ENCODE measurements around the gene SIGLEC15. TPM values are rescaled to one million over a fixed set of nuclear protein-coding genes. Genes with fewer than 3 reads are reported as not detected.

Gene SIGLEC15
- total RNA-seq, result not detected

GRCh38 chr18:45825258-45826044 is at the start of gene SIGLEC15:
TSS of gene SIGLEC15 (plus strand) at chr18:45825675. CDS start at chr18:45825729, 54 bp downstream.

Other genes starting within 250 kb of the SIGLEC15 start
- under 1 TPM in 1 of 2 experiments, not detected in 1; 0.08 TPM for gene SLC14A2, start 210.2 kb upstream of the SIGLEC15 start, total RNA-seq
- gene SLC14A1, start 101.5 kb upstream of the SIGLEC15 start, total RNA-seq, result 1 to 10 TPM; 2.5 to 3.3 TPM
- gene EPG5, start 141.7 kb downstream of the SIGLEC15 start, total RNA-seq, result 10 to 100 TPM; 24.8 to 25.1 TPM
- gene PSTPIP2, start 246.6 kb downstream of the SIGLEC15 start, total RNA-seq, result 10 to 100 TPM; 11.3 to 12.8 TPM